GDM1 (cell line): ENCODE data around the gene ANKRD63.

Experiments used
- DNase-seq: peaks from one replicate; lab custom pipeline; 2025; lab: John Stamatoyannopoulos, UW

The ANKRD63 gene

GRCh38 chr15:40313531-40314398 lies 30.9 kb upstream of the ANKRD63 start:
- DNase-seq, result peak; percentile 79

DNA sequence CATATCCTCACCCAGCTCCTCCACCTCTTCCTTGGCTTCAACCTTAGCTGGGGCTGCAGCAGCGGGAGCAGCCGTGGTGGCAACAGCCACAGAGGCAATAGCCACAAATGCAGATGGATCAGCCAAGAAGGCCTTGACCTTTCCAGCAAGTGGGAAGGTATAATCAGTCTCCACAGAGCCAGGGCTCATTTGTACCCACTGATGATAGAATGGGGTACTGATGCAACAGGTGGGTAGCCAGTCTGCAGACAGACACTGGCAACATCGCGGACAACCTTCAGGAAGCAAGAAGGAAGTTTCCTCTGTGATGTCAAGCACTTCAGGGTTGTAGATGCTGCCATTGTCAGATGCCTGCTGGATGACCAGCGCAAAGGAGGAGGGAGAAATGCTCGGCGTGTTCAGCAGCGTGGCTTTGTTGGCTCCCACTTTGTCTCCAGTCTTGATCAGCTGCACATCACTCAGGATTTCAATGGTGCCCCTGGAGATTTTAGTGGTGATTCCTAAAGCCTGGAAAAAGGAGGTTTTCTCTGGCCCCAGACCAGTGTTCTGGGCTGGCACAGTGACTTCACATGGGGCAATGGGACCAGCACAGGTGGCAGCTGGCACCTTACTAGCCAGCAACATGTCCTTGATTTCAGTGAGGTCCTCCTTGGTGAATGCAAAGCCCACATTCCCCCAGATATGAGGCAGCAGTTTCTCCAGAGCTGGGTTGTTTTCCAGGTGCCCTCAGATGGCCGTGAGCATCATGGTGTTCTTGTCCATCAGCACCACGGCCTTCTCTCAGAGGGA lies 29.7 kb upstream of the ANKRD63 start:
- no peak for DNase-seq

GRCh38 chr15:40310993-40311392 lies 28.1 kb upstream of the ANKRD63 start:
- no peak for DNase-seq

DNA sequence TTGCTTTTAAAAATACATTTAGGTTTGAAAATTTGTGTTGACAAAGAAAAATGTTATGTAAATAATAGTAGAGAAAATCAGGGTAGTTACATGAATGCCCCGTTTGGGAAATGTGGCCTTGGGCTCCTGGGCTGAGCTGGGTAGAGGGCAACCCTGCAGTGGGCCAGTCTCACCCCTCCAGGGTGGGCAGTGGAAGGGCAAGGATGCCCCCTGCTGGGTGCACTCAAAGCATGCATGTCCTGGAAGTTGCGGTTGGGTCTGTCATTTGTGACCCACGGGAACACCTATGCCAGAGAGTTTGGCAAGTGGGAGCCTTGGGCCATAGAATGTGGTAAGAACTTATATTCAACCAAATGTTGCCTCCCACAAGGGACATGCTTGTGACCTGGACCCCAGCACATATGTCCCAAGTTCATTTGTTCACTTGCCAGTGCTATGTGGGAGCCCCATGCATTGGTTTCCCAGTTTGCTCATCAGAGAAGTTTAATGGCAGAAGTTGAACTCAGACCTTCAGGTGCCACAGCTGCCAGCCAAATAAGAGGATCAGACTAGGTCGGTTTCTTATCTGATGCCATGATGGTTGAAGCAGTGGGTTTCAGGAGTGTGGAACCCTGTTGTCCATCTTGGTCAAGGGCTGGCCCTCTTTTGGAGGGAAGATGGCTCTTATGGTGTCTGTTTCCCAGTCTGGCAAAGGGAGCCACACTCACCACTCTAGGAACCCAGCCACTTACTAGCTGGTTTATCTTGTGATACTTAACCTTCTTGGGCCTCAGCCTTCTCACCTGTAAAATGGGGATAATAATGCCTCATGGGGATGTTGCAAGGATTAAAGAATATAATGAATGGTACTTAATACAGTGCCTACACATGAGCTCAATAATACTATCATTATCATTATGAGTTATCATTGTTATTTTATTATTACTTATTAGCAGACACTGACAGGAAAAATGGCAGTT lies 27.4 kb upstream of the ANKRD63 start:
- peak; percentile 61 for DNase-seq

GRCh38 chr15:40309344-40309862 lies 26.5 kb upstream of the ANKRD63 start:
- no peak for DNase-seq

DNA sequence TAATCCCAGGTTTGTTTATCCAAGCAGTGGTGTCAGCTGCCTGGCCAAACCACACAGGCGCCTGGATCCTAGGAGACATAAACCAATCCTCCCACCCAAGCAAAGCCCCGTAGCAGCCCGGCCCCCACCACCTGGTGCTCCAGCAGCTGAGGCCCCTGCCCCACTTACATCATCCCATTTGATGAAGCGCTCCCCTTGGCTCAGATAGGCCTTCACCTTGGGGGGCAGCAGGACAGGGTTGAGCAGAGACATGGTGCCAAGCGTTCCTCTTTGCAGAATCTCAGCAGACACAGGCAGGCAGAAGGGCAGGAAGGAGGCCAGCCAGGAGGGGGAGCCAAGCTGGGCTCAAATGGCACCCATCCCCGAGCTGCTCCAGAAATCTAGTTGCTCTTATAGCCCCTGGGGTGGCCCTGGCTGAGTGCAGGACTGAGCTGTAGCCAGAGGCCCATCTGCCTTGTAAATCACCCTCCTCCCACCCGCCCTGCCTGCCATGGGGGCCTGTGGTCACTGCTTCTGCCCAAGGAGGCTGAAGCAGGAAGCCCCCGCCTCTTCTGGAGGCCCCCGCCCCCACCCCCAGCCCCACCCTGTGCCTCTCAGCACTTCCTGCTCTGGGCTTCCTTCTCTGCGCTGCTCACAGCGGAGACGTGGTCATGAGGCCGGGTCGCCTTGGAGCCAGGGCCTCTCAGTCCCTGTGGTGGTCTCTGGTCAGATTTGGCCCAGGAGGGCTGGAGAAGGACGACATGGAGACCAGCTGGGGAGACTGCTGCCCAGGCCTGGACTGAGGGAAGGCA lies 24.8 kb upstream of the ANKRD63 start, which contains the start of gene PLCB2:
Gene PLCB2, minus strand, starts transcription at position 515 of the 791 bp plus-strand sequence. Its CDS starts 263 bp downstream, at position 252.
- DNase-seq, result peak; percentile 83

DNA sequence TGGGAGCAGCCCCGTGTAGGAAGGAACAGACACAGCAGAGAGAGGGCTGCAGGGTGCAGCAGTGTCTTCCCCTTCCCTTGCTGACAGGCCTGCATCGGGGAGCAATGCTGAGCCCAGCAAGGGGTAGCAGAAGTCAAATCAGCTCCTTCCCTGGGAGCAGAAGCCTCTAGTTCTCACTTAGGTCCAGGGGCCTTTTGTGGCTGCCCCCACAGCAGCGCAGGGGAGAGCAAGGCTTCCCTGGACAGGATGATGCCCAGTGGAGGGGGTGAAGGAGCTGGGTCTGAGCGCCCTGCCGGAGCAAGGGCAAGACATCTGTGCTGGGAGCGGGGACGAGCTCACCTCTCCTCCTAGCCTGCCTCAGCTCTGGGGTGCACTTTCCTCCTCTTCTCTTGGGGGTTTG lies 24.0 kb upstream of the ANKRD63 start:
- DNase-seq, result no peak

DNA sequence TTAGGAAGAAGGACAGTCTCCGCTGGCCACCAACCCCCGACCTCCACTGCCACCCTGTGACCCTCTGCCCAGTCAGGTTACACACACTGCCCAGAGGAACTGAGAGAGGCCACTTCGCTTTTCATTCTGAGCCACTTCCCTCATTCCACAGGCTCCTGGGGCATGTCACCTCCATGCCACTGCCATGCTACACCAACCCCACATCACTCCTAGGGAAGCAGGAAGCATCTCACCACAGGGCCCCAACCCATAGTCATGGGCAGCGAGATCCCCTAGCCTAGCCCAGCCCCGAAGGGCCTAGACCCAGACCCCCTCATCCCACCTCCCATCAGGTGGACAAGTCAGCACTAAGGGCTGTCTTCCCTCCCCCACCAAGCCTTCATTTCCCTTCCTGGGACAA lies 23.5 kb upstream of the ANKRD63 start:
- DNase-seq, result peak; percentile 10

DNA sequence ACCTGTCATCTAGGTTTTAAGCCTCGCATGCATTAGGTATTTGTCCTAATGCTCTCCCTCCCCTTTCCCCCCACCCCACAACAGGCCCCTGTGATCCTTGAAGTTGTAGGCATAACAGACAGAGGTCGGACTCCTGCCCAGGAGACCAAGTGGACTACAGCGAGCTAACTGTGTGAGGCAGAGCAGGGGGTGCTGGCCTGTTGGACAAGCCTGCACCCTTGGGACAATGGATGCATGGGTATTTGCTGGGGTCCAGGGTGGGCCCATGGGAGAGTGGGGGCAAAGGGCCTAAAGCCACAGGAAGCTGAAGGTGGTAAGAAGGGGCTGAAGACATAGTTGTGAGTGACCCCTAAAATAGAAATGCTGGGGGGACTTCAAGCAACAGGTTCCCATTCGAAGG lies 22.4 kb upstream of the ANKRD63 start:
- no peak for DNase-seq

GRCh38 chr15:40303576-40303975 lies 20.7 kb upstream of the ANKRD63 start:
- DNase-seq, result no peak

DNA sequence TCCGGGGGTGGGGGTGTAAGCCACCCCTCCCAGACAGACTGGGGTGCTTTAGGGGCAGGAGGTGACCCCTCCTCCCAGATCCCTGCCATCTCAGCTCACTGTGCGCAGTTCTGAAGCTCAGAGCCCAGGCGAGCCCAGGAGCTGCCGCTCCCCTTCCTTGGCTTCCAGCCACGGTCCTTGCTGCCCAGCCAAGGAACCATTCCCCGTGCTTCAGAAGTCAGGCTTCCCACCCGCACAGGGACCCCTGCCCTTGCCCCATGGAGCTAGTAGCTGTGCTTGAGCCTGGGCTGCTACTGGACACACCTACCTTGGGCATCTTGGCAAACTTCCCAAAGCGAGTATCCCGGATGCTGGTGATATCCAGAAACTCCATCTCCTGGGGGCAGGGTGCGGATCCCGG lies 20.1 kb upstream of the ANKRD63 start:
- no peak for DNase-seq

GRCh38 chr15:40302288-40302886 lies 19.5 kb upstream of the ANKRD63 start:
- no peak for DNase-seq

- no peak for DNase-seq
Measured at GRCh38 chr15:40301467-40302179, 18.8 kb upstream of the ANKRD63 start.

GRCh38 chr15:40300771-40301170 lies 17.9 kb upstream of the ANKRD63 start:
- DNase-seq, result no peak

DNA sequence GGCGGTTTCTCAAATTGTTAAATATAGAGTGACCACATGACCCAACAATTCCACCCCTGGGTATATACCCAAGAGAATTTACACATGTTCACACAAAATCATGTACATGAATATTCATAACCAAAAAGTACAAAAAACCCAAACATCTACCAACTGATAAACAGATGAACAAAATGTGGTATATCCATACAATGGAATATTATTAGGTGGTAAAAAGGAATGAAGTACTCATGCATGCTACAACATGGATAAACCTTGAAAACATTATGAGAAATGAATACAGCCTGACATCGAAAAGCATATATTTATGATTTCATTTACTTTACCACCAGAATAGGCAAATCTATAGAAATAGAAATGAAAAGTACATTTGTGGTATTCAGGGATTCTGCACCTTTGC lies 17.5 kb upstream of the ANKRD63 start:
- no peak for DNase-seq

- no peak for DNase-seq
Measured at GRCh38 chr15:40298216-40298935, 15.5 kb upstream of the ANKRD63 start.

GRCh38 chr15:40297356-40297755 lies 14.5 kb upstream of the ANKRD63 start:
- no peak for DNase-seq

GRCh38 chr15:40296561-40297230 lies 13.8 kb upstream of the ANKRD63 start:
- no peak for DNase-seq
